Fibroblast of villous mesenchyme (primary cell): ENCODE results near the gene BSCL2. TPM values are rescaled to one million over a fixed set of nuclear protein-coding genes. Genes with fewer than 3 reads are reported as not detected.
A peak's percentile ranks its signal among the peaks of the same experiment; 100 is the strongest.
"Not testable (repeated sequence)": the region's sequence is repeated elsewhere in the genome, so short reads cannot be mapped to it uniquely, and the experiment has no call there.

Source experiments
- DNase-seq: peaks from one replicate; pipeline ENCODE4 v3.0.0-alpha.2; 2010; ENCODE audit warnings: low read depth
- H3K4me3 ChIP-seq: 2 replicates; pipeline ENCODE4 v1.5.1; 2011; ENCODE audit warnings: low read depth, mild to moderate bottlenecking, low read length
- total RNA-seq: library from RNA; depleted of rRNA; stranded (reverse); fragments of >200 nt; gene quantifications from 2 replicates; pipeline ENCODE4 v1.2.3, GENCODE V29; 2012
- TF ChIP-seq, protein P1 (sequence below): IDR thresholded peaks from 2 replicates; pipeline ENCODE4 v1.5.1; 2012; ENCODE audit warnings: low read depth, mild to moderate bottlenecking, low read length; ENCODE audit not compliant: insufficient read depth

BSCL2 gene
- 53.5 and 59.3 TPM in 2 replicates for total RNA-seq

DNA sequence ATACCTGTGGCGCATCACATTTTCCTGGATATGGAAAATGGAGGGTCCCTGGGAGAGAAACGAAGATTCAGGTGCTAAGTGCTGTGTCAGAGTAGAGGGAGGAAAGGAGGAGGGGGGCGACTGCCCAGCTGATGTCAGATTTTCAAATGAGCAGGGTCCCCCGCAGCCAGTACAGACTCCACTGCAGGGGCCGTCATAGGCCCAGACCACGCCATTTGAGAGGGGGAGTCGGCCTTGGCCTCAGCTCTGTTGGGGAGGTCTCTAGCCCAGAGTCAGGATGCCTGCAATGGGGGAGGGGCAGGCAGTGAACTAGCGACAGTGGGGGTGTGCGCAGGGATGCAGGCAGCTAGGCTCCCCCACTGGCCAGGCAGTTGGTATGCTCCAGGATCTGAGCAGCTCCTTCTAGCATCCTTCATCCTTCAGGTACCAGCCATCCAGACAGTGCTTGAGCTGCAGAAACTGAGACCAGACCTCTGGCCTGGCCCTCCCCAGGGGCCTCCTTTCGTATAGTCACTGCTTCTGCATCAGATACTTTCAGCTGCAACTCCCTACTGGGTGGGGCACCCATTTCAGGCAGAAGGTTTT, at the start of gene BSCL2, which contains the start of gene GNG3:
BSCL2 (minus strand) TSS at position 148 of the 585 bp plus-strand sequence. CDS start 229 bp downstream, outside the sequence.
GNG3 (plus strand) TSS at position 400 of the 585 bp plus-strand sequence. CDS start 620 bp downstream, outside the sequence.
- DNase-seq, result no peak
- H3K4me3 ChIP-seq, result peak within 1 kb of the TSS; percentile 79
- TF ChIP-seq, protein P1, sequence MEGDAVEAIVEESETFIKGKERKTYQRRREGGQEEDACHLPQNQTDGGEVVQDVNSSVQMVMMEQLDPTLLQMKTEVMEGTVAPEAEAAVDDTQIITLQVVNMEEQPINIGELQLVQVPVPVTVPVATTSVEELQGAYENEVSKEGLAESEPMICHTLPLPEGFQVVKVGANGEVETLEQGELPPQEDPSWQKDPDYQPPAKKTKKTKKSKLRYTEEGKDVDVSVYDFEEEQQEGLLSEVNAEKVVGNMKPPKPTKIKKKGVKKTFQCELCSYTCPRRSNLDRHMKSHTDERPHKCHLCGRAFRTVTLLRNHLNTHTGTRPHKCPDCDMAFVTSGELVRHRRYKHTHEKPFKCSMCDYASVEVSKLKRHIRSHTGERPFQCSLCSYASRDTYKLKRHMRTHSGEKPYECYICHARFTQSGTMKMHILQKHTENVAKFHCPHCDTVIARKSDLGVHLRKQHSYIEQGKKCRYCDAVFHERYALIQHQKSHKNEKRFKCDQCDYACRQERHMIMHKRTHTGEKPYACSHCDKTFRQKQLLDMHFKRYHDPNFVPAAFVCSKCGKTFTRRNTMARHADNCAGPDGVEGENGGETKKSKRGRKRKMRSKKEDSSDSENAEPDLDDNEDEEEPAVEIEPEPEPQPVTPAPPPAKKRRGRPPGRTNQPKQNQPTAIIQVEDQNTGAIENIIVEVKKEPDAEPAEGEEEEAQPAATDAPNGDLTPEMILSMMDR, result no peak

DNA sequence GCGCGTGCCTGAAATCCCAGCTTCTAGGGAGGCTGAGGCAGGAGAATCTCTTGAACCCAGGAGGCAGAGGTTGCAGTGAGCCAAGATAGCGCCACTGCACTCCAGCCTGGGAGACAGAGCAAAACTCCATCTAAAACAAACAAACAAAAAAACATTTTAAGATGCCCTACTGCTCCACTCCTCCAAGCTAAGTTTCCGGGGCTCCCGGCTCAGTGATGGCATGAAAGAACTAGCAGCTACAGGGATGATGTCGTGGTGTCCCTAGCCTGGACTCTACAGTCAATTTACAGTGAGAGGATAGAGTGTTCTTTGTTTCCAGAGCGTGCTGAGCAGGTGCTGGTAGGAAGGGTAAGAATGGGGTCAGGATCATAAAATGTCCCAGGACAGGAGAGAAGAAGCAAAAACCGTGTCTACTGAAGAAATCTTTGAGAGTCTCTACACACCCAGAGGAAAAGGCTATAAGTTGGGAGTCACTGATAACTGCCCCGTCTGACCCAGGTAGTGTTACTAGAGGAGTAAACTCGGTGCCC, 47.9 kb upstream of the BSCL2 start:
- TF ChIP-seq, protein P1, result no peak
- no peak for DNase-seq
- H3K4me3 ChIP-seq, result no peak overlapping the region

DNA sequence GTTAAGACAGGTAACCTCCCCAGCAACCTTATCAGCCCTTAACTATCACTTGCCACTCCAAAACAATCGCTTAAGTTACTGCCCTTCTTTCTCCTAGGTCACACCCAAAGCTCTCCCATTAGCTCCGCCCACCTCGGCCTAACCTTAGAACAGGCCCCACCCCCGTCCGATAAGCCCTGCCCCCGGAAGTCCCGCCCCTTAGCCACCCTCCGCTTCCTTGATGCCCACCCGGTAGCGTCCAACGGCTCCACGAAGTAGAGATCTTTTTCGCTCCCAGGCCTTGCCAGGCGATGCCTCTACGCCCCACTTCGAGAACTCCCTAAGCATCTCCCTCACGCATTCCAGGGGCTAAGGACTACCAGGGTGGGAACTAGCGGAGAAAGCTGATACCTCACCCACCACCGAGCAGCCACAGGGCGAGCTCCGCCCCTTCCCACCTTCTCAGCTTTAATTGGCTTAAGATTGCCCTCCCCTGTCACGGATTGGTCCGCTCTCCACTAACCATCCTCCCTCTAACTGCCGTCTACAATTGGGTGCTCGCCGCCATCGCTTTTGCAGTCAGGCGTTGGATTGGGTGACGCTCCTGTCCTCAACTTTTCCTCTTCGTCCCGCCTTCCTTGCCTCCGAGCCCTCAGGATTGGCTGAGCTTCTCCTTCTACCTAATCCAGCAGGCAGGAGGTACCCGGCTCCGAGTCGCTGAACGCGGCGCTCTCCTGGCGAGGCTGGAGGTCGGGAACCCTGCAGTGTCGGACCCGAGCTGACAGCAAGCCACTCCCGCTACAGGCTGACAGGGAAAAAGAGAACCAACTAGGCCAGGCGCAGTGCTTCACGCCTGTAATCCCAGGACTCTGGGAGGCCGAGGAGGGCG, 46.7 kb upstream of the BSCL2 start, which contains the start of gene ZBTB3:
ZBTB3 (minus strand) TSS at position 425 of the 868 bp plus-strand sequence. CDS start 496 bp downstream, outside the sequence.
- peak; percentile 99 for DNase-seq
- H3K4me3 ChIP-seq, result peak within 1 kb of the TSS; percentile 97
- TF ChIP-seq, protein P1, result no peak

DNA sequence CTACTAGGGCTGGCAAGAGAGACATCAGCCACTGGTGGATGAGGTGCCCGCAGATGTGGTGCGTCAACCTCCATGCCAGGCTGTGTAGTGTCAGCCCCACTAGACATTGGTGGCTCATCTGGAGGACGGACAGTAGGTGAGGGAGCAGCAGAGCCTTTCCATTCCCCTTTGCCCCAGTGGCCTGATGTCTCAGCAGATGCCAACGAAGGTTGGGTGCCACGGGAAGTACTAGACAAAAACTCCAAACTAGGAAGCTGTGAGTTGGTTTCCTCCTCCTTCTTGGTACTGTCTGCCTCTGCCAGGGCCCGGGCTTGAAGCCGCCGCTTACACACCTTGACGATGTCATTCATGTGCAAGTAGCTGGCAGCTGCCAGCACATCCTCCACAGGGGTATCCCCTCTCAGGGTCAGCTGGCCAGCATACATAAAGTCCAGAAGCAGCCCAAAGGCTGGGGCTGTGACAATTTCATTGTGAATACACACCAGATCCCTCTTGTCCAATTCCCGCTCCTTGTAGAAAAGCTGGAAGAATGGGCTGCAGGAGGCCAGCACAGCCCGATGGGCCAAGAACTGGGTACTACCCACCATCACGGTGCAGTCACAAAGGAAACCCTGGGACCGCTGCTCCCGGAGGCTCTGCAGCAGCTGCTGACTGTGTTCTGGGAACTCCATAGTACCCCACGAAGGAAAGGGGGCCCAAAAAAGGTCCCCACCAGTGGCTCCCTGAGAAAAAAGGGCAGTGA, 45.9 kb upstream of the BSCL2 start:
- TF ChIP-seq, protein P1, result no peak
- DNase-seq, result no peak
- peak overlapping the region; percentile 97 for H3K4me3 ChIP-seq

DNA sequence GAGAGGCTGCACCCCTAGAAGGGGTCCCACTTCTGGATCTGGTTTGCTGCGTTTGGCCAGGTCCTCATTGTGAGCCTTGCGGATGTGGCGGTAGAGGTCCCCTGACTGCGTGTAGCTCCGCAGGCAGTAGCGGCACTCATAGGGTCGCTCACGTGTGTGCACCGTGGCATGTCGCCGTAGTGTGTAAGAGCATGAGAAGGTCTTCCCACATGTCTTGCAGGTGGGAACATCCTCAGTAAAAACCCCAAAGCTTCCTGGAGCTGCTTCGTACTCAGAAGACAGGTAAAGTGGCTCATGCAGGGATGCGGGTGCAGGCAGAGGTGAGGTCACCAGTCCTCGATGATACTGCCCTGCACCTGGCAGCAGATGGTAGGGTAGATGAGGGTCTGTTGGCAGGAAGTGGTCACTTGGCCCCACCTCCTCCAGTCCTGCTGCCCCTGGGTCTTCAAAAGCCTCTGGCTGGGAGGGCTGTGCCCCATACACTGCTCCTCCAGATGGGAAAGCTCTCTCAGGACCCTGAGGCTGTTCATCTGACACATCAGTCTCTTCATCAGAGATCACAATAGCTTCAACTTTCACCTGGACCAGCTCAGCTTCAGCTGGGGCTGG, 45.1 kb upstream of the BSCL2 start:
- DNase-seq, result no peak
- H3K4me3 ChIP-seq, result no peak overlapping the region
- TF ChIP-seq, protein P1, result no peak

DNA sequence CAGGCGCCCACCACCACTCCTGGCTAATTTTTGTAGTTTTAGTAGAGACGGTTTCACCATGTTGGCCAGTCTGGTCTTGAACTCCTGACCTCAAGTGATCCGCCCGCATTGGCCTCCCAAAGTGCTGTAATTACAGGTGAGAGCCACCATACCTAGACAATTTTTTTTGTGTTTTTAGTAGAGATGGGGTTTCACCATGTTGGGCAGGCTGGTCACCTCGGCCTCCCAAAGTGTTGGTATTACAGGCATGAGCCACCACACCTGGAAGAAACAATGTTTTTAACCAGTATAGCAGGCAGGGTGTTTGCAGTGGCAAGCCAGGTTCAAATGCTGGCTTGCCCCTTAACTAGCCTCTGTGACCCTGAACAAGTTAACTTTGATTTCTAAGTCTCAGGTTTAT, 42.7 kb upstream of the BSCL2 start:
- not testable (repeated sequence) for DNase-seq

More for the DNA sequence above, 42.7 kb upstream of the BSCL2 start:
- not testable (repeated sequence) for H3K4me3 ChIP-seq
